Common myeloid progenitor, CD34-positive (primary cell): ENCODE results near the gene FER.

Experiments
- CTCF ChIA-PET: fragments of 350-600 bp; sonication (Branson Sonifier 250); formaldehyde crosslinking; loops from one replicate; lab custom pipeline; 2021; ENCODE audit warnings: antibody characterized with exemption; lab: Charles Lee
- POLR2A ChIA-PET: fragments of 350-600 bp; sonication (Branson Sonifier 250); formaldehyde crosslinking; loops from one replicate; lab custom pipeline; 2021; ENCODE audit warnings: antibody characterized with exemption; lab: Charles Lee
- DNase-seq, 3 donors: peaks; one replicate each; pipeline versions ENCODE4 v3.0.0 to v3.0.0-alpha.2; 2013
- H3K27ac ChIP-seq, 2 experiments: 1 replicate in 1 of 2; 2 replicates in 1 of 2; pipeline ENCODE4 v1.7.0; 2013; ENCODE audit warnings: inconsistent platforms in 2 of 2, low read length in 2 of 2, mild to moderate bottlenecking in 2 of 2, low read depth in 1 of 2, moderate library complexity in 1 of 2; ENCODE audit not compliant: severe bottlenecking in 2 of 2, insufficient read depth in 1 of 2, poor library complexity in 1 of 2
- H3K27me3 ChIP-seq, 5 experiments: replicated peaks in 2 of 5; 1 replicate in 3 of 5; 2 replicates in 2 of 5; pipeline versions ENCODE4 v1.6.1 to v1.7.0; 2013; ENCODE audit warnings: low read length in 4 of 5, mild to moderate bottlenecking in 2 of 5, moderate library complexity in 2 of 5, inconsistent platforms in 1 of 5; ENCODE audit not compliant: insufficient read depth in 5 of 5, control insufficient read depth in 4 of 5
- H3K36me3 ChIP-seq, 4 experiments: 1 replicate in 2 of 4; 2 replicates in 2 of 4; pipeline versions ENCODE4 v1.6.1 to v1.7.0; 2013; ENCODE audit warnings: low read length in 3 of 4, control low read depth in 1 of 4, mild to moderate bottlenecking in 1 of 4; ENCODE audit not compliant: control insufficient read depth in 4 of 4, insufficient read depth in 4 of 4
- H3K4me1 ChIP-seq, 4 experiments: 1 replicate in 3 of 4; 2 replicates in 1 of 4; pipeline versions ENCODE4 v1.6.1 to v1.7.1; 2013; ENCODE audit warnings: low read length in 3 of 4, mild to moderate bottlenecking in 3 of 4, control low read depth in 1 of 4, inconsistent platforms in 1 of 4, moderate library complexity in 1 of 4; ENCODE audit not compliant: control insufficient read depth in 4 of 4, insufficient read depth in 4 of 4; ENCODE audit errors: control extremely low read depth in 1 of 4
- H3K4me3 ChIP-seq, 7 experiments: 1 replicate in 4 of 7; 2 replicates in 3 of 7; pipeline versions ENCODE4 v1.5.1 to v1.7.0; 2013; ENCODE audit warnings: mild to moderate bottlenecking in 7 of 7, low read length in 6 of 7, moderate library complexity in 6 of 7, inconsistent platforms in 2 of 7, low read depth in 2 of 7, control low read depth in 1 of 7; ENCODE audit not compliant: insufficient read depth in 4 of 7, control insufficient read depth in 1 of 7; ENCODE audit errors: extremely low read depth in 1 of 7
- H3K9me3 ChIP-seq, 5 experiments: 1 replicate in 4 of 5; 2 replicates in 1 of 5; pipeline versions ENCODE4 v1.6.1 to v1.7.1; 2013; ENCODE audit warnings: low read length in 4 of 5, mild to moderate bottlenecking in 2 of 5, inconsistent platforms in 1 of 5, low read depth in 1 of 5, moderate library complexity in 1 of 5; ENCODE audit not compliant: control insufficient read depth in 4 of 5, insufficient read depth in 2 of 5; ENCODE audit errors: control extremely low read depth in 1 of 5
- WGBS: methylation state at CpG from one replicate; pipeline ENCODE4 v1.1.5; 2013; ENCODE audit not compliant: insufficient coverage; 5-methylcytosine and 5-hydroxymethylcytosine counted together

FER gene

GRCh38 chr5:108957333-108957732 is 209.6 kb downstream of the FER start:
- Histone ChIP-seq H3K27ac (no peak overlapping the region), H3K4me1 (no peaks in the 10 kb centered on the region), H3K4me3 (no peak overlapping the region), H3K36me3 (no peaks in the 10 kb centered on the region), H3K9me3 (no peaks in the 10 kb centered on the region), H3K27me3 (no peaks in the 10 kb centered on the region)
- CTCF ChIA-PET = interaction anchor here (0.6 kb wide), 1 partner anchor 507 kb away, joined by 3 read pairs; no protein-coding TSS in a partner anchor
- no peak for DNase-seq
- POLR2A ChIA-PET = no interaction called here

- Histone ChIP-seq H3K9me3 (peaks cover 0 to 4% (median 4%) of the 10 kb centered on the region in 5 experiments), H3K27ac (no peak overlapping the region), H3K36me3 (peaks cover 0 to 6% (median under 1%) of the 10 kb centered on the region in 4 experiments), H3K4me3 (no peak overlapping the region), H3K27me3 (no peaks in the 10 kb centered on the region), H3K4me1 (no peaks in the 10 kb centered on the region)
- 100% methylated on average over 4 of the region's 6 CpGs for WGBS
- POLR2A ChIA-PET = no interaction called here
- DNase-seq = no peak
- CTCF ChIA-PET = no interaction called here
These were observed 219.2 kb downstream of the FER start for GRCh38 chr5:108966910-108967309.

- Histone ChIP-seq H3K4me3 (no peak overlapping the region), H3K9me3 (no peaks in the 10 kb centered on the region), H3K27ac (no peak overlapping the region), H3K4me1 (no peaks in the 10 kb centered on the region), H3K27me3 (no peaks in the 10 kb centered on the region), H3K36me3 (peaks cover 0 to 7% (median 0%) of the 10 kb centered on the region in 4 experiments)
- DNase-seq = no peak
- WGBS = no CpG with 5 or more reads among the region's 1 CpG
- CTCF ChIA-PET = interaction anchor here (1.5 kb wide), 1 partner anchor 16 kb away, joined by 3 read pairs; no protein-coding TSS in a partner anchor
- POLR2A ChIA-PET = no interaction called here
These were observed 226.9 kb downstream of the FER start for GRCh38 chr5:108974594-108974993.

DNA sequence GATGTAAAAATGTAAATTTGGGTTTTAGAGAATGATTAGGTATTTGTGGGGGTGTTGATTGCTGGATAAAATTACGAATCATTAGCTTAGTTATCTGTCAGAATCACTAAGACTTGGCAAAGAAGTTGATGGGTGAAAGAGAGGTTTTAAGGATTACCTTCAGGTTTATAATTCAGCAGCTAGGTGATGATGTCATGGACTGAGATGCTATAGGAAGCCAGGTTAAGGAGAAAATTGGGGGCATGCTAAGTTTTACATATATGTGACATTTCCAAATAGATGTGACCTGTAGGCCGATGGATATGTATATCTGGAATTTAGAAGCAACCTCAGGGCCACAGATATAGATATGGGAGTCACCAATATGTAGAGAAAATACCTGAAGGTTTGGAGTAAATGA is 228.0 kb downstream of the FER start:
- Histone ChIP-seq H3K9me3 (no peaks in the 10 kb centered on the region), H3K4me1 (no peaks in the 10 kb centered on the region), H3K36me3 (peaks cover 0 to 7% (median 0%) of the 10 kb centered on the region in 4 experiments), H3K27me3 (no peaks in the 10 kb centered on the region), H3K4me3 (no peak overlapping the region), H3K27ac (no peak overlapping the region)
- 100% methylated on average over 2 of the region's 2 CpGs for WGBS
- POLR2A ChIA-PET = interaction anchor here (0.7 kb wide), 1 partner anchor 139 kb away, joined by 3 read pairs; no protein-coding TSS in a partner anchor
- CTCF ChIA-PET = interaction anchor here (1.5 kb wide), 1 partner anchor 15 kb away, joined by 3 read pairs; no protein-coding TSS in a partner anchor
- no peak for DNase-seq

DNA sequence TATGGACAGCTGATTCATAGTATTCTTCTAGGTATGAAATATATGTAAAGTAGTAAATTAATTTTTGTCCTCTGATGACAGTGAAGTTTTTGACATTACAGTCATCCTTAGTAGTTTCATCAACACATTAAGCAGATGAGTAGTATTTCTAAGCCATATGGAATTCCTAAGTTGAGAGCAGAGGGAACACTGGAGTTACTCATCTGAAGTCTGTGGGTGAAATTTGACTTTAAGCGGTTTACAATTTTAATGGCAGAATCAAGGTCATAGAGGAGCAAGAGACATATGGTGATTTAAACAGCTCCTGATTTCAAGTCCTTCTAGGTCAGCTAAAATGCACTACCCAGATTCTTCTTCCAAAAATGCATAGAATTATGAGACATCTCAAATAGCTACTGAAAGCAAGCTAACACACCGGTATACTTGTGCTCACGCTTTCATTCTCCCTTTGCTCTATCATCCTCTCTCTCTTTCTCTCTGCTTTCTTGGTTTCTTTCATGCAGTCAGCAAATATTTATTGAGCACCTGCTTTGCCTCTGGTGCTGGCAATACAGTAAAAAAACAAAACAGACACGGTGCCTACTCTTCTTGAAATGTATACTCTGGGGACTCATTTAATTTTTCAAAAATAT is 235.9 kb downstream of the FER start:
- Histone ChIP-seq H3K4me3 (no peak overlapping the region), H3K27me3 (no peaks in the 10 kb centered on the region), H3K9me3 (peaks cover 0 to 3% (median 0%) of the 10 kb centered on the region in 5 experiments), H3K4me1 (no peaks in the 10 kb centered on the region), H3K36me3 (peaks cover 0 to 2% (median under 1%) of the 10 kb centered on the region in 4 experiments), H3K27ac (no peak overlapping the region)
- DNase-seq = no peak
- 100% methylated on average over 2 of the region's 4 CpGs for WGBS
- ChIA-PET CTCF (interaction anchor here (0.6 kb wide), 1 partner anchor 275 kb away, joined by 3 read pairs; no protein-coding TSS in a partner anchor), POLR2A (no interaction called here)

- ChIA-PET CTCF (interaction anchor here (1.0 kb wide), 1 partner anchor 15 kb away, joined by 3 read pairs; no protein-coding TSS in a partner anchor), POLR2A (no interaction called here)
- no peak for DNase-seq
- Histone ChIP-seq H3K9me3 (peaks cover 0 to 5% (median 0%) of the 10 kb centered on the region in 5 experiments), H3K27ac (no peak overlapping the region), H3K27me3 (no peaks in the 10 kb centered on the region), H3K4me3 (no peak overlapping the region), H3K36me3 (peaks cover 0 to 2% (median under 1%) of the 10 kb centered on the region in 4 experiments), H3K4me1 (no peaks in the 10 kb centered on the region)
- no CpG with 5 or more reads among the region's 1 CpG for WGBS
These were observed 242.2 kb downstream of the FER start for GRCh38 chr5:108989761-108990392.
